ENCODE data around the gene ABHD11. TPM values are rescaled to one million over a fixed set of nuclear protein-coding genes. Genes with fewer than 3 reads are reported as not detected.

Gene ABHD11
- total RNA-seq = 11.5 TPM

GRCh38 chr7:73738612-73739386 lies at the start of gene ABHD11:
Gene ABHD11, minus strand, starts transcription at chr7:73738802. Its CDS starts 32 bp downstream, at chr7:73738770.

GRCh38 chr7:73770002-73770859 lies 31.6 kb upstream of the ABHD11 start, which contains the start of gene CLDN3:
Gene CLDN3, minus strand, starts transcription at chr7:73770270. Its CDS starts 221 bp downstream, at chr7:73770049.

GRCh38 chr7:73718905-73719805 lies 19.4 kb downstream of the ABHD11 start, which contains the start of gene STX1A:
Gene STX1A, minus strand, starts transcription at chr7:73719669. Its CDS starts 38 bp downstream, at chr7:73719631.

Small RNA genes within 50 kb of the gene (small RNA-seq; reads per million reads assigned to genes)
- gene MIR4284 (0.18 reads per million), gene RN7SL265P (not detected)

Other genes starting within 250 kb of the ABHD11 start
- gene BAZ1B, start 216.5 kb downstream of the ABHD11 start, total RNA-seq = 52.1 TPM
- gene BCL7B, start 181.1 kb downstream of the ABHD11 start, total RNA-seq = 11.1 TPM
- 40.6 TPM for gene TBL2, start 160.2 kb downstream of the ABHD11 start, total RNA-seq
- 0.69 TPM for gene MLXIPL, start 114.3 kb downstream of the ABHD11 start, total RNA-seq
- gene VPS37D, start 71.0 kb downstream of the ABHD11 start, total RNA-seq = 24.0 TPM
- 3.5 TPM for gene DNAJC30, start 55.3 kb downstream of the ABHD11 start, total RNA-seq
- 36.7 TPM for gene BUD23, start 55.2 kb downstream of the ABHD11 start, total RNA-seq
- 68.0 TPM for gene STX1A, start 19.1 kb downstream of the ABHD11 start, total RNA-seq
- gene CLDN3, start 31.5 kb upstream of the ABHD11 start, total RNA-seq = 0.69 TPM
- 0.69 TPM for gene CLDN4, start 92.2 kb upstream of the ABHD11 start, total RNA-seq
- 0.46 TPM for gene METTL27, start 103.7 kb upstream of the ABHD11 start, total RNA-seq
- gene TMEM270, start 122.4 kb upstream of the ABHD11 start, total RNA-seq = not detected

Measured in diencephalon (tissue), 1 donor.